H9 (cell line): ENCODE measurements around the gene PCDHGC5. TPM values are rescaled to one million over a fixed set of nuclear protein-coding genes. Genes with fewer than 3 reads are reported as not detected.
A peak's percentile ranks its signal among the peaks of the same experiment; 100 is the strongest.

ENCODE experiments used
- DNase-seq: peaks from one replicate; pipeline ENCODE4 v3.0.0-alpha.2; 2017
- H2AFZ ChIP-seq: one replicate; pipeline ENCODE4 v1.6.1; 2013; ENCODE audit warnings: mild to moderate bottlenecking, low read length, control low read depth, moderate library complexity
- H2AK5ac ChIP-seq: 2 replicates; pipeline ENCODE4 v1.6.1; 2013; ENCODE audit warnings: low read length, control low read depth, mixed read lengths; ENCODE audit not compliant: insufficient read length
- H2BK120ac ChIP-seq: one replicate; pipeline ENCODE4 v1.6.1; 2013; ENCODE audit warnings: low read depth, mild to moderate bottlenecking, low read length, control low read depth, inconsistent platforms; ENCODE audit not compliant: poor library complexity, severe bottlenecking
- H2BK12ac ChIP-seq: 2 replicates; pipeline ENCODE4 v1.6.1; 2013; ENCODE audit warnings: low read length, control low read depth, mixed read lengths, low read depth; ENCODE audit not compliant: insufficient read length
- H2BK15ac ChIP-seq: 2 replicates; pipeline ENCODE4 v1.6.1; 2013; ENCODE audit warnings: low read depth, low read length, control low read depth
- H2BK20ac ChIP-seq: one replicate; pipeline ENCODE4 v1.6.1; 2013; ENCODE audit warnings: low read depth, mild to moderate bottlenecking, low read length, control low read depth, inconsistent platforms; ENCODE audit not compliant: poor library complexity, severe bottlenecking
- H2BK5ac ChIP-seq: 2 replicates; pipeline ENCODE4 v1.6.1; 2013; ENCODE audit warnings: low read length, control low read depth, mixed read lengths; ENCODE audit not compliant: insufficient read length
- H3K14ac ChIP-seq: 2 replicates; pipeline ENCODE4 v1.6.1; 2013; ENCODE audit warnings: low read length, control low read depth; ENCODE audit not compliant: insufficient read depth
- H3K18ac ChIP-seq: 2 replicates; pipeline ENCODE4 v1.6.1; 2013; ENCODE audit warnings: low read depth, mild to moderate bottlenecking, mixed read lengths, low read length, control low read depth; ENCODE audit not compliant: insufficient read length
- H3K23ac ChIP-seq: 2 replicates; pipeline ENCODE4 v1.6.1; 2013; ENCODE audit warnings: low read length, control low read depth, mixed read lengths, low read depth; ENCODE audit not compliant: insufficient read length
- H3K23me2 ChIP-seq: 2 replicates; pipeline ENCODE4 v1.6.1; 2013; ENCODE audit warnings: low read depth, mild to moderate bottlenecking, mixed read lengths, low read length, control low read depth; ENCODE audit not compliant: insufficient read length, poor library complexity, severe bottlenecking
- H3K27ac ChIP-seq: 2 replicates; pipeline ENCODE4 v1.5.1; 2013; ENCODE audit warnings: low read length, control low read depth, mixed read lengths, low read depth; ENCODE audit not compliant: insufficient read length
- H3K27me3 ChIP-seq: 2 replicates; pipeline ENCODE4 v1.6.1; 2013; ENCODE audit warnings: low read length, control low read depth, inconsistent platforms; ENCODE audit not compliant: insufficient read depth
- H3K4ac ChIP-seq: 2 replicates; pipeline ENCODE4 v1.6.1; 2013; ENCODE audit warnings: low read depth, mild to moderate bottlenecking, control low read depth, inconsistent platforms, low read length, moderate library complexity
- H3K4me1 ChIP-seq: 2 replicates; pipeline ENCODE4 v1.6.1; 2013; ENCODE audit warnings: low read length, control low read depth, inconsistent platforms; ENCODE audit not compliant: insufficient read depth
- H3K4me2 ChIP-seq: 2 replicates; pipeline ENCODE4 v1.6.1; 2013; ENCODE audit warnings: low read length, control low read depth, mixed read lengths; ENCODE audit not compliant: insufficient read length, insufficient read depth
- H3K56ac ChIP-seq: 2 replicates; pipeline ENCODE4 v1.6.1; 2013; ENCODE audit warnings: low read depth, mild to moderate bottlenecking, mixed read lengths, low read length, control low read depth; ENCODE audit not compliant: insufficient read length
- H3K79me1 ChIP-seq: 2 replicates; pipeline ENCODE4 v1.6.1; 2013; ENCODE audit warnings: low read depth, mild to moderate bottlenecking, moderate library complexity, low read length, control low read depth, inconsistent platforms; ENCODE audit not compliant: insufficient read depth, poor library complexity, severe bottlenecking
- H3K79me2 ChIP-seq: 2 replicates; pipeline ENCODE4 v1.6.1; 2013; ENCODE audit warnings: low read length, control low read depth, inconsistent platforms; ENCODE audit not compliant: insufficient read depth
- H3K9ac ChIP-seq: 2 replicates; pipeline ENCODE4 v1.6.1; 2013; ENCODE audit warnings: low read length, control low read depth, mixed read lengths; ENCODE audit not compliant: insufficient read length; ENCODE audit errors: extremely low read depth
- H3K9me3 ChIP-seq: one replicate; pipeline ENCODE4 v1.6.1; 2013; ENCODE audit warnings: low read depth, low read length, inconsistent platforms; ENCODE audit not compliant: control insufficient read depth
- H3T11ph ChIP-seq: one replicate; pipeline ENCODE4 v1.6.1; 2013; ENCODE audit warnings: mild to moderate bottlenecking, low read length, control low read depth, inconsistent platforms
- H4K20me1 ChIP-seq: one replicate; pipeline ENCODE4 v1.6.1; 2013; ENCODE audit not compliant: control insufficient read depth, insufficient read length, insufficient read depth
- H4K5ac ChIP-seq: 2 replicates; pipeline ENCODE4 v1.6.1; 2013; ENCODE audit warnings: low read depth, mild to moderate bottlenecking, mixed read lengths, low read length, control low read depth; ENCODE audit not compliant: insufficient read length
- H4K8ac ChIP-seq: replicated peaks from 2 replicates; pipeline ENCODE4 v1.6.1; 2013; ENCODE audit warnings: low read length, control low read depth, mixed read lengths, low read depth; ENCODE audit not compliant: insufficient read length
- H4K91ac ChIP-seq: 2 replicates; pipeline ENCODE4 v1.6.1; 2013; ENCODE audit warnings: low read depth, mild to moderate bottlenecking, moderate library complexity, mixed read lengths, low read length, control low read depth; ENCODE audit not compliant: insufficient read length
- H3K27ac Mint-ChIP-seq, 3 experiments: 2 replicates in 2 of 3; 3 replicates in 1 of 3; pipeline ENCODE4 v1.8.0; 2020 to 2021; ENCODE audit warnings: mixed read lengths in 3 of 3, mild to moderate bottlenecking in 1 of 3, moderate library complexity in 1 of 3
- H3K27me3 Mint-ChIP-seq: 2 replicates; pipeline ENCODE4 v1.8.0; 2021; ENCODE audit warnings: low read depth, mild to moderate bottlenecking, moderate library complexity, mixed read lengths
- H3K36me3 Mint-ChIP-seq, 3 experiments: 2 replicates in 2 of 3; 3 replicates in 1 of 3; pipeline ENCODE4 v1.8.0; 2020 to 2021; ENCODE audit warnings: low read depth in 3 of 3, mixed read lengths in 3 of 3; ENCODE audit not compliant: insufficient read depth in 1 of 3
- H3K4me1 Mint-ChIP-seq, 2 experiments: 2 replicates each; pipeline ENCODE4 v1.8.0; 2020; ENCODE audit warnings: mixed read lengths in 2 of 2
- H3K4me3 Mint-ChIP-seq, 2 experiments: 2 replicates in 1 of 2; 3 replicates in 1 of 2; pipeline ENCODE4 v1.8.0; 2020 to 2021; ENCODE audit warnings: mild to moderate bottlenecking in 2 of 2, mixed read lengths in 2 of 2, moderate library complexity in 1 of 2
- H3K9me3 Mint-ChIP-seq, 2 experiments: 2 replicates in 1 of 2; 3 replicates in 1 of 2; pipeline ENCODE4 v1.8.0; 2020; ENCODE audit warnings: mild to moderate bottlenecking in 2 of 2, mixed read lengths in 2 of 2, moderate library complexity in 1 of 2
- WGBS: extraction: QIAGEN DNeasy Blood & Tissue Kit; methylation state at CpG from one replicate; pipeline ENCODE4 v1.1.7; 2013; ENCODE audit warnings: missing lambda C conversion rate, low lambda C conversion rate, mixed read lengths; ENCODE audit not compliant: insufficient read length; ENCODE audit errors: extremely low coverage; 5-methylcytosine and 5-hydroxymethylcytosine counted together
- total RNA-seq: library from RNA; stranded (reverse); gene quantifications from 2 replicates; pipeline ENCODE4 v1.2.1, GENCODE V29; 2021
- TF ChIP-seq, protein P1 (sequence below): fragments of 200-600 bp; sonication (generic); conservative IDR thresholded peaks from 3 replicates; pipeline ENCODE4 v1.8.0; 2021; ENCODE audit warnings: antibody characterized with exemption, mild to moderate bottlenecking

PCDHGC5 gene
- total RNA-seq, 1 experiment from 2014 or later = 0.66 TPM

DNA sequence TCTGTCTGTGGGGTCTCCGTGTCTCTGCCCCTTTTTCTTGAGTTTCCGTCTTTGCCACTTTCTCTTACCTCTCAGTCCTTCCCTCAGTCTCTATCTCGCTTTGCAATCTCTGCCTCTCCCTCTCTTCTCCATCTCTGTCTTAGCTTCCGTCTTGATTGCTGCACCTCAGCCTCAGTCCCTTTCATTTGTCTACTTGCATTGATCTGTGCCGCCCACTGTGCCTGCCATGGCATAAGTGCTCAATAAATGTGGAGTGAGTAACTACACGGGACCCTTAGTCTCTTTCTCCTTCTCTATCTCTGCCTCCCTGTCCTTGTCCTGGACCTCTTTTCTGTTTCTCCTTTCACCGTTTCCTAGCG is 6.6 kb downstream of the PCDHGC5 start:
- DNase-seq = no peak
- no peak overlapping the region for H3K56ac ChIP-seq
- no peak overlapping the region for H4K5ac ChIP-seq
- peaks cover 14% of the 10 kb centered on the region for H3K4me1 ChIP-seq
- no peak overlapping the region for H2BK120ac ChIP-seq
- peaks cover 2% of the 10 kb centered on the region; the same call in 1 of the 2 replicates for H3K27me3 Mint-ChIP-seq
- no peak overlapping the region for H3T11ph ChIP-seq
- H2AFZ ChIP-seq = no peak overlapping the region
- H2BK12ac ChIP-seq = no peak overlapping the region
- H2BK20ac ChIP-seq = no peak overlapping the region
- no peak overlapping the region for H2BK5ac ChIP-seq
- no peak overlapping the region for H4K91ac ChIP-seq
- no peak overlapping the region for H3K27ac ChIP-seq
- H3K14ac ChIP-seq = no peak overlapping the region
- peaks cover 27 to 28% of the 10 kb centered on the region in 2 experiments for H3K4me1 Mint-ChIP-seq
- no peak overlapping the region for H3K23ac ChIP-seq
- peaks cover 14% of the 10 kb centered on the region for H3K23me2 ChIP-seq
- H3K9me3 ChIP-seq = no peaks in the 10 kb centered on the region
- no peaks in the 10 kb centered on the region for H4K20me1 ChIP-seq
- no peaks in the 10 kb centered on the region for H3K79me2 ChIP-seq
- TF ChIP-seq, protein P1, sequence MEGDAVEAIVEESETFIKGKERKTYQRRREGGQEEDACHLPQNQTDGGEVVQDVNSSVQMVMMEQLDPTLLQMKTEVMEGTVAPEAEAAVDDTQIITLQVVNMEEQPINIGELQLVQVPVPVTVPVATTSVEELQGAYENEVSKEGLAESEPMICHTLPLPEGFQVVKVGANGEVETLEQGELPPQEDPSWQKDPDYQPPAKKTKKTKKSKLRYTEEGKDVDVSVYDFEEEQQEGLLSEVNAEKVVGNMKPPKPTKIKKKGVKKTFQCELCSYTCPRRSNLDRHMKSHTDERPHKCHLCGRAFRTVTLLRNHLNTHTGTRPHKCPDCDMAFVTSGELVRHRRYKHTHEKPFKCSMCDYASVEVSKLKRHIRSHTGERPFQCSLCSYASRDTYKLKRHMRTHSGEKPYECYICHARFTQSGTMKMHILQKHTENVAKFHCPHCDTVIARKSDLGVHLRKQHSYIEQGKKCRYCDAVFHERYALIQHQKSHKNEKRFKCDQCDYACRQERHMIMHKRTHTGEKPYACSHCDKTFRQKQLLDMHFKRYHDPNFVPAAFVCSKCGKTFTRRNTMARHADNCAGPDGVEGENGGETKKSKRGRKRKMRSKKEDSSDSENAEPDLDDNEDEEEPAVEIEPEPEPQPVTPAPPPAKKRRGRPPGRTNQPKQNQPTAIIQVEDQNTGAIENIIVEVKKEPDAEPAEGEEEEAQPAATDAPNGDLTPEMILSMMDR = no peak
- H3K9me3 Mint-ChIP-seq = no peaks in the 10 kb centered on the region
- H3K9ac ChIP-seq = no peak overlapping the region
- H3K27me3 ChIP-seq = peaks cover 4% of the 10 kb centered on the region; the same call in 1 of the 2 replicates
- H3K79me1 ChIP-seq = no peaks in the 10 kb centered on the region
- peak overlapping the region; percentile 3 to 33; a peak in 3 of 5 replicates for H3K4me3 Mint-ChIP-seq
- no peak overlapping the region for H3K4ac ChIP-seq
- peak overlapping the region; percentile 38 for H3K4me2 ChIP-seq
- H2AK5ac ChIP-seq = no peak overlapping the region
- peak overlapping the region; percentile 1 to 17 (median 2); a peak in 3 of 7 replicates for H3K27ac Mint-ChIP-seq
- no peak overlapping the region for H3K18ac ChIP-seq
- no peak overlapping the region for H2BK15ac ChIP-seq
- peaks cover 6 to 17% (median 15%) of the 10 kb centered on the region in 3 experiments; a peak in 5 of 7 replicates for H3K36me3 Mint-ChIP-seq
- no CpG with 5 or more reads among the region's 8 CpGs for WGBS
- H4K8ac ChIP-seq = no peak overlapping the region
